Stimulated activated CD8-positive, alpha-beta memory T cell treated with anti-CD3 and anti-CD28 coated beads, Interleukin-12 subunit alpha, Interleukin-12 subunit beta, amount 100 ng/mL, for 24 hours (primary cell): Measurements from ENCODE around the gene WDR17.
A peak's percentile ranks its signal among the peaks of the same experiment; 100 is the strongest.
"Not testable (repeated sequence)": the region's sequence is repeated elsewhere in the genome, so short reads cannot be mapped to it uniquely, and the experiment has no call there.

Experiments
- DNase-seq: peaks from one replicate; pipeline ENCODE4 v3.0.0-alpha.2; 2020; ENCODE audit errors: extremely low read depth

The WDR17 gene

DNA sequence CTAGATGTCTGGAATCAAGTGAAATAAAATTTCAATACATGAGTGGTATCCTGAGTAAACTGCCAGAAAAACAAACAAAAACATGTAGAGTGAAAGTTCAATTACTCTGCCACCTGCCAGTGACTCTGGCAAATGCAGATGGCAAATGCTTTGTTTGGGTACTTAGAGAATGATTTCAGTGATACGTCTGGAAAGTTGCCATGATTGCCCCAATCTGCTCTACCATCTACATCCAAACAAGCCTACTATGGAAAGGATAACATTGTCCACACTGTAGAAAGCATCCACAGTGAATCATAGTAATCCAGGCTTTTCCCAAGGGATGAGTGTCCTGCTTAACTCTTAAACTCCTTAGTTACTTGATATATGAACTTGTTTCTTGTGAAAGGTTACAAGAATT, 126.3 kb downstream of the WDR17 start:
- DNase-seq: no peak

DNA sequence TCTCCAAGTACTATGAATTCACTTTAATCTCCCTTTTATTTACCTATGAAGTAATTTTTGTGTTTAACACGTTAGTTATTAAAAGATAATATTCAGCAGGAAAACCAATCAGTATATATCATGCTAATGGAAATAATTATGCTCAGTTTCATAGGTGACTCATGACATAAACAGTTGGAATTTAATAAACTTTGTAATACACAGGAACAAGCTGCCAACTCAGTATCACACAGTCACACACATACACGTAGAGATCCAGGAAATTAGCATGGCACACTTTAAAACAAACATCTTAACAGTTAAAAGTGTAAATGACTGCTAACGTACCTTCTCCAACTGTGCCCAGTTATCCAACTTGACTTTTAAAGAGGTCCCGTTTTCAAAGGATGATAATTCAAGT, 127.5 kb downstream of the WDR17 start:
- DNase-seq: no peak

DNA sequence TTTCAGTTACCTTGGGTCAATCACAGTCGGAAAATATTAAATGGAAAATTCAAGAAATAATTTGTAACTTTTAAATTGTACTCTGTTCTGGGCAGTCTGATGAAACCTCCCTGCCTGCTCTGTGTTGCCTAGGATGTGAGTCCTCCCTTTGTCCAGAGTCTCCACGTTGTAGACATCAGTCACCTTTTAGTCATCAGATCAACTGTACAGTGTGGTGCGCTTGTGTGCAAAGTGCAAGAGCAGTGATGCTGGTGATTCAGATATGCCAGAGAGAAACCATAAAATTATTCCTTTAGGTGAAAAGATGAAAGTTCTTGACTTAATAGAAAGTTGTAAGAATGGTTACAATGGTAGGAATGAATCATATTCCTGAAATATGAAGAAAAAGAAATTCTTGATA, 128.3 kb downstream of the WDR17 start:
- peak; percentile 10 for DNase-seq

GRCh38 chr4:176195184-176195978, 129.7 kb downstream of the WDR17 start, which contains the start of gene SPATA4:
Gene SPATA4 (minus strand): TSS chr4:176195585. CDS start chr4:176195562, 23 bp downstream.
- peak; percentile 87 for DNase-seq

DNA sequence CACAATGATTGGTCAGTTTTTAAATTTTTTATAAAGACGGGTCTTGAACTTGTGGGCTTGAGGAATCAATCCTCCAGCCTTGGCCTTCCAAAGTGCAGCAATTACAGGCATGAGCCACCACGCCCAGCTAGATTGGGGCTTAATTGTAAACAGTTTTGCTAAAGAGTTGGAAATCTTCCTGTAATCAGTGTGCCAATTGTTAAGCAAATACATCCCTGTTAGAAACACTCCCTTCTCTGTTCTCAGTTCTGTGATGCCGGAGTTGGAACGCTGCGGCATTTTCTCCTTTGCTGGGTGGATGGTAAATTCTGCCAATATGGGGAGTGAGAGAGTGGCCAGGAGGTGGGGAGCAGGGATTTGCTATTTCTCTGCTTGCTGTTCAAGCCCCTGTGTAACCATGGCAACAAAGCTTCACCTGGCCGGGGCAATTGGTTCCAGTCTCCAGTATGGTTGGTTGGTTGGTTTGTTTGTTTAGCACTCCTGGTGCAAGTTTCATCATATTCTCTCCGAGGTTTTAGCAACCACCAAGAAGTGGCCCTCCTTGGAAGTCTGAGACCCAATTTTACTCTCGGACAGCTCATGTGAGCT, 132.8 kb downstream of the WDR17 start:
- DNase-seq: no peak

- no peak for DNase-seq
Observed at GRCh38 chr4:176205299-176205698, 139.7 kb downstream of the WDR17 start.

- DNase-seq: no peak
Observed at GRCh38 chr4:176207839-176208238, 142.2 kb downstream of the WDR17 start.

GRCh38 chr4:176209535-176209934, 143.9 kb downstream of the WDR17 start:
- DNase-seq: no peak

DNA sequence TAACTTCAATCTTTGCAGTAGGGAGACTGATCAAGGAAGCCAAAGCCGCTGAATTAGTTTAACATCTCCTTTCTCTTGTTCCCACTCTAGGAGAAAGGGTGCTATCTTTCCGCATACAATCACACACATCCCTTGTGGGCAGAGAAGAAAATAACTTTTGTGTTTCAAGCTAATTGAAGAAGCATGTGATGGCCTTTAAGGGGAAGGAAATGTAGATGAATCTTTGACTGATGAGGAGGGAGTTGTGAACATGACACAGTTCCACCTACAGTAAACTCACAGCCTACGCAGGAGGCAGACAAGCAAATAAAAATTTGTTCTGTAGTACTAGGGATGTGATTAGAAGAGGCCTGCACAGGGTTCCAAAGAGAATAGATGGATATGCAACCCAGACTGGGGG, 144.5 kb downstream of the WDR17 start:
- no peak for DNase-seq

DNA sequence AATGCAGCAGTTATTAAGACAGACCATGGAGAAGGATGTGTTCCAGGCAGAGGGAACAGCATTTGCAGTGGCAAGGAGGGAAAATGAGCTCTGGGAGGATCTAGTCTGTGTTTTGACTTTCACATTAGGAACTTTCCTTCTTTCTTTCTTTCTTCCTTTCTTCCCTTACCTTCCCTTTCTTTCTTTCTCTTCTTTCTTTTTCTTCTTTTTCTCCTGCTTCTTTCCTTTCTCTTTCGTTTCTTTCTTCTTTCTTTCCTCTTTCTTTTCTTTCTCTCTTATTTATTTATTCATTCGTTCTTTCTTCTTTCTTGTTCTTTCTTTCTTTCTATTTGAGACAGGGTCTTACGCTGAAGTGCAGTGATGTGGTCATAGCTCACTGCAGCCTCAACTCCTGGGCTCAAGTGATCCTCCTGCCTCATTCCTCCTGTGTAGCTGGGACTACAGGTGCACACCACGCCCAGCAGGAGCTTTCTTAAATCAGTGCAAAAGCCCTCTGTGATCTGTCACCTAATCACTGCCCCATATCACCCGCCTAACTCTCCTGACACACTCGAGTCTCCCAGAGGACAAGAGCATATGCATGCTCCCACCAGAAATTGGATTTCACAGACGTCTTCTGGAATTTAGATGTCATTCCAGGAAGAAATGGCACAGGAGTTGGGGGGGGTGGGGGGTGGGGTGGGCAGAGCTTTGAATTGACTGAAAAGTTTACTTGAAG, 145.1 kb downstream of the WDR17 start:
- no peak for DNase-seq

DNA sequence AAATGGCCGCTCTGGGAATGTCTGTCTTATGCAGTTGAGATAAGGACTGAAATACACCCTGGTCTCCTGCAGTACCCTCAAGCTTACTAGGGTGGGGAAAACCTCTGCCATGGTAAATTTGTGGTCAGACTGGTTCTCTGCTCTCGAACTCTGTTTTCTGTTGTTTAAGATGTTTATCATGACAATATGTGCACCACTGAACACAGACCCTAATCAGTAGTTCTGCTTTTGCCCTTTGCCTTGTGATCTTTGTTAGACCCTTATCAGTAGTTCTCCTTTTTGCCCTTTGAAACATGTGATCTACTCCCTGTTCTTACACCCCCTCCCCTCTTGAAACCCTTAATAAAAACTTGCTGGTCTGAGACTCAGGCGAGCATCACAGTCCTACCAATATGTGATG, 146.7 kb downstream of the WDR17 start:
- not testable (repeated sequence) for DNase-seq

GRCh38 chr4:176217510-176217909, 151.9 kb downstream of the WDR17 start:
- no peak for DNase-seq

GRCh38 chr4:176222149-176222548, 156.5 kb downstream of the WDR17 start:
- DNase-seq: no peak

DNA sequence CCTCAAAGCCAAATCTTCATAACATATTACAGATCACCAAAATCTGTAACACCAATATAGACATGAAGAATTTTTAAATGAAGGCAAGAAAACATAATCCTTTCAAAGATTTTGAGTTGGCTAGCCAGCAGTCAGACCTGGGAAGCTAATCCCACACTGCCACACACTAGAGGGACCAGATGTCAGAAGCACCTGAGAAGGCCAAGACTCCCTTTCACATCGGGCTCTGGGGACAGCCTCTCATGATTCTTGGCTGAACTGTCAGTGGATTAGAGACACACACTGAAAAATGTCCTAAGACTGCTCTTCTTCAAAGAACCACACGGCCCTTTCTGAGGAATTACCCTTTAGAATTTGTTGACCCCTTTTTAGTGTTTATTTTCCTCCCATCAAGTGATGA, 157.9 kb downstream of the WDR17 start:
- no peak for DNase-seq

GRCh38 chr4:176226736-176227135, 161.1 kb downstream of the WDR17 start:
- DNase-seq: no peak

DNA sequence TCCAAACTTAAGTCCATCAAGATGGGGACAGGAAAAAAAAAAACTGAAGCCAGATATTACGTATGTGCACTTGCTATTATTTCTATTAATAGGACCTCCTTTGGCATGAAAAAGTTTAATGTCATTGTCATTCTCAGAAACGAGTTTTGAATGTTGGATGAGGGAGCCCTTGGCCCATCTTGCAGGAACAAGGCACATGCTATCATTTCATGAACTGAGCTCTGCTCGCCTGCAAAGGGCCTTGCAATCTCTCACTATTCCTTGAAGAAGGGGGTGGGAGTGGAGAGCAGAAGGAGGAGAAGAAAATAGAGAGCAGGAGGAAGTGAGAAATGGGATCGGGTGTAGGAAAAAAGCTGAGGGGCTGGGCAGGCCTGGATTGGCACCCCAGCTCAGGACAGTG, 164.0 kb downstream of the WDR17 start:
- no peak for DNase-seq
